Measurements from ENCODE around the gene SPAG9.
"Not testable (repeated sequence)": the region's sequence is repeated elsewhere in the genome, so short reads cannot be mapped to it uniquely, and the experiment has no call there.

SPAG9 gene

DNA sequence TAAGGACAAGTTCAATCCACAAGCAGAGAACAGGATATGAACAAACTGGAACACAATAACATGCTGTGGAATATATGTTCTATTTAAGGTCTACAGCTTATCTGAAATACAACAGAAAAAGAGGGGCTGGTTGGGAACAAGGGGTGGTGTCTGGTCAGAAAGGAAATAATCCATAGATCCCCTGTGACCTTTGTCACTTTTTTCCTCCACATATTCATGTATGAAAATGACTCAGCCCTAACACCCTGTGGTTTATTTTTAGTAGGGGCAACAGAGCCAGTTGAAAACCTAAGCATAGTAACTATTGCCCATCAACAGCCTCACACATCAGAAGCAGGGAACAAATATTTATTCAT is 12.3 kb upstream of the SPAG9 start:
- no peak for DNase-seq (ENCODE audit: low read depth)

DNA sequence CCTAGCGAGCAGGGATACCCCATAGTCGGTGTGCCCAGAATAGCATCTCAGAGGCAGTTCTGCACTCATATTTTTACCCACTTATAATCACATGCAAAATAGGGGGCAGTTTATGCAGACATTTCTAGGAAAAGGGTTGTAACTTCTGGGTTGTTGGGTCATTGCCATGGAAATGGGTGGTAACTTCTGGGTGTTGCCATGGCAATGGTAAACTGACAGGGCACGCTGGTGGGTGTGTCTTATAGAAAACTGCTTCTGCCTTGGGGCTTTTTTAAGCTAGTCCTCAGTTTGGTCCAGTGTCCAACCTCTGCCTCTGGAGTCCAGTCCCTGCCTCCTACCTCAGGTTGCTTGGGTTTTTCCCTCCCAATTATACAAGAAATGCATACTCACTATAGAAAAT is 7.4 kb upstream of the SPAG9 start:
- DNase-seq (ENCODE audit: low read depth): no peak

DNA sequence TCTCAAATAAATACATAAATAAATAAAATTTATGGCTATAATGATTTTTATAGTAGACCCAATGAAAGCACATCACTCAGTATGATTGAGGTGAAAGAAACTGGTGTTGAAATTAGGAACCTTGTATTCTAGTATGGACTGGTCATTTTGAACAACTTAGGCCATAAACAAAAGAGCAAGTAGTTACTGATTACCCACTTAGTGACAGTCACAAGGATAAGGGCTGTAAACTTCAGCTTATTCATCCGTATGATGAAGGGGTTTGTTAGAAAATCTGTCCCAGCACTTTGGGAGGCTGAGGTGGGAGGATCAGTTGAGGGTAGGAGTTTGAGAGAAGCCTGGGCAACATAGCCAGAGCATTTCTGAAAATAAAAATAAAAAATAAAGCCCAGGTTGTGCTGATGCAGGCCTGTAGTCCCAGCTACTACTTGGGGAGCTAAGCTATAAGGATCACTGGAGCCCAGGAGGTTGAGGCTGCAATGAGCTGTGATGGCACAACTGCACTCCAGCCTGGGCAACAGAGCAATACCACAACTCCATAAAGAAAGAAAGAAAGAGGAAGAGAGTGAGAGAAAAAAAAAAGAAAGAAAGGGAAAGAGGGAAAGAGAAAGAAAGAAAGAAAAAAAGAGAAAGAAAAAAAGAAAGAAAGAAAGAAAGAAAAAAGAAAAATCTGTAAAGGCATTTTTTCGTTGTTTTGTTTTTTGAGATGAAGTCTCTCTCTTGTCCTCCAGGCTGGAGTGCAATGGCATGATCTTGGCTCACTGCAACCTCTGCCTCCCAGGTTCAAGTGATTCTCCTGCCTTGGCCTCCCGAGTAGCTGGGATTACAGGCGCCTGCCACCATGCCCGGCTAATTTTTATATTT is 4.2 kb upstream of the SPAG9 start:
- no peak for DNase-seq (ENCODE audit: low read depth)

DNA sequence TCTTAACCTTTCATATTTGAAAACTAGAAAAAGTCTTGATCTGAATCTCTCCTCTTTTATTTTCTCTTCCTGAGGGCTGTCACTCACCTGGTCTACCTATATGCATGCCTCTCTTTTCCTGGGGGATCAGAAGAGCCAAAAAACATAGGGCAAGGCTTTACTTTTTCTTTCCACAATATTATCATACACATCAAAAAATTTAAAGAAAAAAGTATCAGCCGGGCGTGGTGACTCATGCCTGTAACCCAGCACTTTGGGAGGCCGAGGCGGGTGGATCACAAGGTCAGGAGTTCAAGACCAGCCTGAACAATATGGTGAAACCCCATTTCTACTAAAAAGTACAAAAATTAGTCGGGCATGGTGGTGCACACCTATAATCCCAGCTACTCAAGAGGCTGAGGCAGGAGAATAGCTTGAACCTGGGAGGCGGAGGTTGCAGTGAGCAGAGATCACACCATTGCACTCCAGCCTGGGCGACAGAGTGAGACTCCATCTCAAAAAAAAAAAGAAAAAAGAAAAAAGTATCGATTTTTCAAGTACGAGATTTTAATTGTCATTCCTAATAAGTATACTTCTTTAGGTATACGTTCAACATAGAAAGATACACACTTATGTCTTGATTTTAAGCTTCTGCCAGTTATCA is 1.9 kb upstream of the SPAG9 start:
- DNase-seq (ENCODE audit: low read depth): not testable (repeated sequence)

DNA sequence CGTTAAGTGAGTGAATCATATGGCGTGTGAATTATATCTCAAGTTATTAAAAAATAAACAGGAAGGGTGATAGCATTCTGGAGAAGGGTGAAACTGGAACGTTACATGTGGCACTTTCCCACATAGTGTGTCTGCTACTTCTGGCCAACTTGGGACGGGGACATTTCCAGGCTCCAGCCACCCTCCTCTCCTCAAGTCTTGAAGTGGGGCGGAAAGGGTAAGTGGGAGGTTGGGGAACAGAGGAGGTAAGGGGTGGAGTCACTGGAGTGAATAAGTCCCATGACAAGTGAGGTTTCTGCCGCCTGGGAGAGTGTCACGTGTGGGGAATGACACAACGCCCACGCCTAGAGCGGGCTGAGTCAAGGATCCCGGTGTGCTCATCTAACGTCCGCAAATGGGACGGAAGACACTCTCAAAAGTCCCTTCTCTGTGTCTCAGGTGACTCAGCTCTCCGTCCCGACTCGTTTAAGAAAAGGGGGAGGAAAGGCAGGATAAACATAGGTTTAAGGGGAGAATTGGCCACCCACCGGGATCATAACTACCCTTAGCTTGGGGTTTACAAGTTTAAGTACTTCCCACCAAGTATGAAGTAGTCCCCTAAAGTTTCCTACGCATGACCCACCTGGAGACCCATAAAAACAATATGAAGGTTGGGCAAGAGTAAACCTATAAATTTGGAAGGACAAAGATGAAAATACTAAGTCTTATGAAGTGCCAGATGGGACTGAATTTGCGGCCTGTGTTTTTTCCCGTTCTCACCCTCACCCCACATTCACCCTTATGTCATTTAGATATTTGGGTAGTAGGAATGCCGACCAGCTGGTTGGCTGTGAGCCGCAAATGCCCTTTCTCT is 1.2 kb upstream of the SPAG9 start:
- peak; percentile 96 for DNase-seq (ENCODE audit: low read depth)

DNA sequence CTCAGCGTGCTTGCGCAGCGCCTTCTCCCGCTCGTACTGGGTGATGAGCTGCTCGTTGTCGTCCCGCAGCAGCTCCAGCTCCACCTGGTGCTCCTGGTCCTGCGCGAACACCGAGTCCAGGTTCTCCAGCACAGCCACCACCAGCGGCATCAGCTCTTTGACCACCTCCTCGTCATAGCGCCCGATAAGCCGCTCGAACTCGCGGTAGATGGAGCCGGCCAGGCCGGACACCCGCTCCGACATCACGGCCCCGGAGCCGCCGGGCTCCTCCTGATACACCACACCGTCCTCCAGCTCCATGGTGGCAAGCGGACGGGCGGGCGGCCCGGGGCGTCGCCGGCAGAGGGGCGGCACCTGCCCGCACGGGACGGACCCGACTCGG is 320 bp downstream of the SPAG9 start:
- DNase-seq (ENCODE audit: low read depth): peak; percentile 54

DNA sequence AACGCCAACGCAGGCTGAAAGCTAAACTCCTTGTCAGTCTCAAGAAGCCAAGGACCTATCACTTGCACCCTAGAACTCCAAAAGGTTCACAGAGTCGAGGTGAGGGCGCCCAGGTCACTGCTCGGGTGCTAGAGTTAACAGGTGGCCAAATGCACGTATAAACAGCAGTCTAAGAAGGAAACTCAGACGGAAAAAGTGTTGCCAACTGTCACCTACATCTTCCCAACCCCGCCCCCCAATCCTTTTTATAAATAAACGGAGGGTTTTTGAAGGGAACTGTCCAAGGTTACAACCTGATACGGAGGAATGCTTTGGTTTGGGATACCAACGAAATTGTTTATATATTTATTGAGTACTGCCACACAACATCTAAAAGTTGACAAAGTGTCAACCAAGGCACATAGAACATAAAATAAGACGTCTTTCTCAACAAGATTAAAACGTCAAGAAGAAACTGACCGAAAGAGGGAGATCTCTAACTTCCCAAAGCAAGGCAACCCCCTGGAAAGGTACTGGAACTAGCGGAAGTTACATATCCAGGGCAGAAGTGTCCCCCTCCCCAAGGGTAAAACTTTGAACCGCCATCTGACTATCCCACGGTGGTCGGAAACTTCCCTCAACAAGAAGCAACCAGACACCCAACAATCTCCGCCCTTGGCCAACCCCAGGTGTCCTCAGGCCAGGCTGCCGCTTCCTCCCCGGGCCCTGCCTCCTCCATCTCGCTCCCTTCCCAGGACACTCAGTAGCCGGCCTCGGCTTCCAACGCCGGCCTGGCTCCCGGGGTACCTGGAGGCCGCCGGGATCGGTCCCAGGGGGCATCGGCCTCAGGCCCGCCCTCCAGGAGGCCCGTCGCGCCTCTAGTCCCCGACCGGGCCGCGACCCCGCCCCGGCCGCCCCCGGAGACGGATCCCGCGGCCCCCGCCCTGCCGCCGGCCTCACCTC is 982 bp downstream of the SPAG9 start:
- DNase-seq (ENCODE audit: low read depth): peak; percentile 37

DNA sequence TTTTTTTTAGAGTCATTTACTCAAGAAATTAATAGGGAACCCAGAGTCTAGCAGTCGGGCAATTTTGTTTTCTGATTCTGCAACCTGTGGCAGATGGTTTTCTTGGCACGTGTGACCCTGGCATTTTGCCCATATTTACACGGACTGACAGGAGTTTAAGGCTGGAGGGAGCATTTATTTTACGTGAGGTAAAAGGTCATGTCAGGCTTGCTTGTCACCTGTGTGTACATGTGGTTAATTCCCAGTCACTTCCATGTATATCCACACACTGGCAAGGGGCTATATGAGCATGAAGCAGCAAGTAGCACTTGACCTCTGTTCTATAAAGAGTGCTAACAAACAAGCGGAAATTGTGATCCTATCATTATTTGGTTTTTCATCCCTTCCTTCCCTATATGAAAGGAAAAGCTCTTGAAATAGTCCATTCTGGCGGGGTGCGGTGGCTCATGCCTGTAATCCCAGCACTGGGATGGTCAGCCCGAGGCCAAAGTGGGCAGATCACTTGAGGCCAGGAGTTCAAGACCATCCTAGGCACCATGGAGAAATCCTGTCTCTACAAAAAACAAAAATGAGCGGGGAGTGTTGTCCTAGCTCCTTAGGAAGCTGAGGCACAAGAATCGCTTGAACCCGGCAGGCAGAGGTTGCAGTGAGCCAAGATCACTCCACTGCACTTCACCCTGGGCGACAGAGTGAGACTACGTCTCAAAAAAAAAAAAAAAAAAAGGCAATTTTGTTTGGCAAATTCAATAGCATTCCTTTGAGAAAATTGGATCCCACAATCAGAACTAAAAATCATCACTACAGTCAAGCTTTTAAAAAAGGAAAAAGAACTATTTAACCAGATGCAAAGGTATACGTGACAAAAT is 2.1 kb downstream of the SPAG9 start:
- no peak for DNase-seq (ENCODE audit: low read depth)

DNA sequence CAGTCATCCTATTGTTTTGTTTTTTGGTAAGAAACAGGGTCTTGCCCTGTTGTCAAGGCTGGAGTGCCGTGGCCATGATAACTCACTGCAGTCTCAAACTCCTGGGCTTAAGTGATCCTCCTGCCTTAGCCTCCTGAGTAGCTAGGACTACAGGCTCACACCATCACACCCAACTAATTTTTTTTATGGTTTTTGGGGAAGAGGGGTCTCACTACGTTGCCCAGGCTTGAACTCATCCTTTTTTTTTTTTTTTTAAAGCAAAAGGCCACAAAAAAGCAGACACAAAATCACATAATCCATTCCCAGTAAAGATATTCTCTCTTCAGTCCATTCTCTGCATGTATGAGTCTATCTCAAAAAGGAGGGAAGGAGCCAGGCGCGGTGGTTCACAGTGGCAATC is 5.5 kb downstream of the SPAG9 start:
- DNase-seq (ENCODE audit: low read depth): no peak

DNA sequence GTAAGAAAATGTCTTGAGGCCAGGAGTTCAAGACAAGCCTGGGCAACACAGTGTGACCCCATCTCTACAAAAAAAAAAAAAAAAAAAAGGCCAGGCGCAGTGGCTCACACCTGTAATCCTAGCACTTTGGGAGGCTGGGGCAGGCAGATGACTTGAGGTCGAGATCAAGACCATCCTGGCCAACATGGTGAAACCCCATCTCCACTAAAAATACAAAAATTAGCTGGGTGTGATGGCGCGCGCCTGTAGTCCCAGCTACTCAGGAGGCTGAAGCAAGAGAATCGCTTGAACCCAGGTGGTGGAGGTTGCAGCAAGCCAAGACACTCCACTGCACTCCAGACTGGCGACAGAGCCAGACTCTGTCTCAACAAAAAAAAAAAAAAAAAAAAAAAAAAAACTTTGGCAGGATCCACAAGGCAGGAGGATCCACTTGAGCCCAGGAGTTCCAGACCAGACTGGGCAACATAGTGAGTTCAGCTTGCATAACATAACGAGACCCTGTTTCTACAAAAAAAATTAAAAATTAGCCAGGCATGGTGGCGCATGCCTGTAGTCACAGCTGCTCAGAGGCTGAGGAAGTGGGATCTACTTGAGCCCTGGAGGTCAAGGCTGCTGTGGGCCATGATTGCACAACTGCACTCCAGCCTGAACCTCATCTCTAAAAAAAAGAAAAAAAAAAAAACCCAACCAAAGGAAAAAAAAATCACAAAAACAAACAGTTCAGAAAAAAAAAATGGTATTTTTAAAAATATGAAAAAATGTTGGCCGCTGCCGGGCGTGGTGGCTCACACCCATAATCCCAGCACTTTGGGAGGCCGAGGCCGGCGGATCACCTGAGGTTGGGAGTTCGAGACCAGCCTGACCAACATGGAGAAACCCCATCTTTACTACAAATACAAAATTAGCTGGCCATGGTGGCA is 8.1 kb downstream of the SPAG9 start:
- DNase-seq (ENCODE audit: low read depth): peak; percentile 82

DNA sequence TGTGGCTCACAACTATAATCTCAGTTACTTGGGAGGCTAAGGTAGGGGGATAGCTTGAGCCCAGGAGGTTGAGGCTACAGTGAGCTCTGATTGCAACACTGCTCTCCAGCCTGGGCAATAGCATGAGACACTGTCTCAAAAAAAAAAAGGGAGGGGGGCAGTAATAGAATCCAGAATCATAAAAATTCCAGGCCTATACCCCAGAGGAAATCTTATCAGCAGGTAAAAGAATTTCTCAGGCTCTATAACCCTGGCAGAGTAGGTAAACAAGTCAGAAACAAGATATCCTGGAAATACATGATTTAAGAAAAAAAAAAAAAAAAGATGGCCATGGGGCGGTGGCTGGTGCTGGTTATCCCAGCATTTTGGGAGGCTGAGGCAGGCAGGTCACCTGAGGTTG is 12.9 kb downstream of the SPAG9 start:
- no peak for DNase-seq (ENCODE audit: low read depth)

DNA sequence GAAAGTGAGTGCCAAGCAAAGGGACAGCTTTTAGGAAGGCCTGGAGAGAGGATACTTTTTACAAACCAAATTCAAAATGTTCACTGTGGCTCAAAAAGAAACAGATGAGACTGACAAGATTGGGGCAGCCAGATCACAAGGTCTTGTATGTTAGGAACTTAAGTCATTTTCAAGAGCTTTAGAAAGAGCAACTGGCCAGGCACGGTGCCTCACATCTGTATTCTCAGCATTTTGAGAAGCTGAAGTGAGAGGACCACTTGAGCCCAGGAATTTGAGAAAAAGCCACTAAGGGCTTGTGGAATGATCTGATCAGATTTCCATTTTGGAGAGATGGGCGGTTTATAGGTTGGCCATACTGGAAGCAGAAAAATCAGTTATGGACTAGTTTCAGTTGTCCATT is 17.2 kb downstream of the SPAG9 start:
- DNase-seq (ENCODE audit: low read depth): no peak

DNA sequence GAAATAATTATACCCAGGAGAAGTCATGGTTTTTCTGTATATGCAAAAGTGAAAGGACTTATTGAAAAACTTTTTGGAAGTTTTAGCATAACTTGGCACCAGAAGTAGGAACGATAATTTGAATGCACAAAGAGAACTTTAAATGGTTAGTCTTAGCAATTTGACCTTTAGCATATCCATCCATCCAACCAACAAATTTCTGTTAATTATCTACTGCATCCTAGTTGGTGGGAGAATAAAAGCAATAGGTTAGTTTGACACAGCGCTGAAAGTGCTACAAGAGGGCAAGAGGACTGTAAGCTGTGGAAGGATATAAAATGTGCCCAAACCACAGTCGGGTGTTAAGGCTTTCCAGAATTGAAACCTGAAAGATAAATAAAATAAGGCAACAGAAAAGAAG is 17.6 kb downstream of the SPAG9 start:
- no peak for DNase-seq (ENCODE audit: low read depth)

DNA sequence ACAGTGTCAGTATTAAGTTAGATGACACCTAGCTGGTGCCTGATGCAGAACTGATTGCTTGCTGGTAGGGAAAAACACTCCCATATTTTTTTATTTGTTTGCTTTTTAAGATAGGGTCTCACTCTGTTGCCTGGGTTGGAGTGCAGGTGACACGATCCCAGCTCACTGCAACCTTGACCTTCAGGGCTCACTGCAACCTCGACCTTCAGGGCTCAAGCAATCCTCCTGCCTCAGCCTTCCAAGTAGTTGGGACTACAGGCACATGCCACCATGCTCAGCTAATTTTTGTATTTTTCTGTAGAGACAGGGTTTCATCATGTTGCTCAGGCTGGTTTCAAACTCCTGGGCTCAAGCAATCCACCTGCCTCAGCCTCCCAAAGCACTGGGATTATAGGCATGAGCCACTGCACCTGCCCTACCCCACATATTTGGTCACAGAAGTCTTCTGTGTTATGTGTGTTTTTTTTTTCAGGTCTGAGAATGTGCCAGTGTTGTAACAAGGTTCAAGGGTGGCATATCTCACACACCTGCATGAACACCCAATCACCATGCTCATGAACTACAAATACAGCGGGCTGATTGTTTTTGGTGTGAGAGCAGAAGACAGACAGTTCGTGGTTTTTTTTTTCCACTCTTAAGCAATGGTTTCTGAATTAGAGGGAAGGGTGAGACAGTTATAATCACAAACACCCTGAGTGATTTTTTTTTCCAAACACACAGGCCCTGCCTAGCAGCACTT is 22.8 kb downstream of the SPAG9 start:
- DNase-seq (ENCODE audit: low read depth): no peak

DNA sequence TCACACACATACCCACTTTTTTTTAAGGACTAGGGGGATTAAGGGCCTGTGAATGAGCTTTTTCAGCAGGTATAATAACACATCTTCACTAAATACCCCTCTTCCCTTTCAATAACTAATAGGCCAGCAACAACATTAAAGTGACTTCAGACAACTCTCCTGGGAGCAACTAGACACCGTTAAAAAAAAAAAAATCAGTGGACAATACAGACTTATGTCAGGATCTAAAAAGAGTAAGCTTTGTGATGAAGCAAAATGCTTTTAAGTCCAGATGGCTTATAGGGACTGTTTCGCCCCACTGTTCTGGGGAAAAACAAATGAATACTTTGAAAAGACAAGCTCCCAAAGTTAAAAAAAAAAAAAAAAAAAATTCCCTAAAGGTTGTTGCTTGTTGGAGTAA is 29.0 kb downstream of the SPAG9 start:
- DNase-seq (ENCODE audit: low read depth): no peak

DNA sequence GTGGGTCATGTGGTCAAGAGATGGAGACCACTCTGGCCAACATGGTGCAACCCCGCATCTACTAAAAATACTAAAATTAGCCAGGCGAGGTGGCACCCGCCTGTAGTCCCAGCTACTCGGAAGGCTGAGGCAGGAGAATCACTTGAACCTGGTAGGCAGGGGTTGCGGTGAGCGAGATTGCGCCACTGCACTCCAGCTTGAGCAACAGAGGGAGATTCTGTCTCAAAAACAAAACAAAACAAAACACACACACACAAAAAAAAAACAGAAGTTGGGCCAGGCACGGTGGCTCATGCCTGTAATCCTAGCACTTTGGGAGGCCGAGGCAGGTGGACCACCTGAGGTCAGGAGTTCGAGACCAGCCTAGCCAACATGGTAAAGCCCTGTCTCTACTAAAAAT is 31.8 kb downstream of the SPAG9 start:
- DNase-seq (ENCODE audit: low read depth): peak; percentile 26

DNA sequence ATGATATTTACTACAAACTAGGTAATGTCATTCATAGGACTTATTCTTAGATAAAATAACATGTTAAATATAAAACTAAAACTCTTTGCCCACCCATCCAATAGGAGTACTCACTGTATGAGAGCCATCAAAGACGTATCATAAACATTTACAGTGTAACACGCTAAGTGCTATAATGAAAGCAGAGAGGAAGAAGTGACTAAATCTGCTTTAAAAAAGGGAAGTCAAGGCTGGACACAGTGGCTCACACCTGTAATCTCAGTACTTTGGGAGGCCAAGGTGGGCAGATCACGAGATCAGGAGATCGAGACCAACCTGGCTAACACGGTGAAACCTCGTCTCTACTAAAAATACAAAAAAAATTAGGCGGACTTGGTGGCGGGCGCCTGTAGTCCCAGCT is 32.4 kb downstream of the SPAG9 start:
- DNase-seq (ENCODE audit: low read depth): no peak

DNA sequence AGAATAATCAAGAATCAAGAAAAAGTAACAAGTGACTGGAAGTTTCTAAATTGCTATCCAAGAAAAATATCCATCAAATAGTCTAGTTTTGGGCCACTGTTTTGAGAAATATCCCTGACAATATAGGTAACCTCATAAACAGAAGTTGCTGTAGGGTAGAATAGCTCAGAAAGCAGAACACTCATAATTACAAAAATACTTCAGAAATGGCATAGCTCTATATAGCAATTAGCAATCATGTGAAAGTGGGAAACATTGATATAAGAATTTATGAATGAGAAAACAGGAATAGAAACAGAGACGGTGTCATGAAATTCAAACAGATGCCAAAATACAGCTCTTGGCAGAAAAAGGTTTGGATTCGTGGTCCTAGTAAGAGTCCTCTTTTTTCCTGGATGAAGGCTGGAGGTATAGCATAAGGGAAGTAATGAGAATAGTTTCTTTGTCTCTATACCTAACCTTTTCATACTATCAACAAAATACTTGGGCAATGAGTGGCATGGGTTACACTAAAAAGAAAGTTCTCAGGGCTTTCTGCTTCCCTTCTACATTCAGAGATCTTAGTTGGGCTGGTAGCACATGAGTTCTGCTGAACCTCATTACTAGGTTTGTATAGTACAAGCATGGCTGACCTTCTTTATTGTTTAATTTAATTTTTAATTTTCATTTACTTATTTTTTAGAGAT is 33.5 kb downstream of the SPAG9 start:
- DNase-seq (ENCODE audit: low read depth): peak; percentile 31

Measured in iris pigment epithelial cell (primary cell).